ENCODE data around the gene HCST.
A peak's percentile ranks its signal among the peaks of the same experiment; 100 is the strongest.
"Not testable (repeated sequence)": the region's sequence is repeated elsewhere in the genome, so short reads cannot be mapped to it uniquely, and the experiment has no call there.

HCST gene

GRCh38 chr19:35882114-35882832 lies 20.1 kb upstream of the HCST start:
- DNase-seq: peak; percentile 92

- no peak for DNase-seq
Measured at GRCh38 chr19:35883882-35884281, 18.4 kb upstream of the HCST start.

GRCh38 chr19:35885225-35885738 lies 17.0 kb upstream of the HCST start:
- DNase-seq: no peak

- no peak for DNase-seq
Measured at GRCh38 chr19:35885904-35886303, 16.4 kb upstream of the HCST start.

- no peak for DNase-seq
Measured at GRCh38 chr19:35887197-35887596, 15.1 kb upstream of the HCST start.

- DNase-seq: no peak
Measured at GRCh38 chr19:35888398-35888797, 13.9 kb upstream of the HCST start.

GRCh38 chr19:35889370-35890112 lies 12.8 kb upstream of the HCST start:
- DNase-seq: no peak

- DNase-seq: no peak
Measured at GRCh38 chr19:35890113-35890650, 12.1 kb upstream of the HCST start.

- not testable (repeated sequence) for DNase-seq
Measured at GRCh38 chr19:35891819-35892218, 10.5 kb upstream of the HCST start.

GRCh38 chr19:35894342-35894741 lies 8.0 kb upstream of the HCST start:
- no peak for DNase-seq

- no peak for DNase-seq
Measured at GRCh38 chr19:35895911-35896642, 6.3 kb upstream of the HCST start.

GRCh38 chr19:35896643-35897040 lies 5.7 kb upstream of the HCST start:
- no peak for DNase-seq

GRCh38 chr19:35897706-35898451 lies 4.5 kb upstream of the HCST start:
- no peak for DNase-seq

GRCh38 chr19:35898499-35898809 lies 3.9 kb upstream of the HCST start:
- DNase-seq: no peak

GRCh38 chr19:35899547-35900214 lies 2.6 kb upstream of the HCST start:
- peak; percentile 75 for DNase-seq

GRCh38 chr19:35901055-35901644 lies 1.2 kb upstream of the HCST start:
- no peak for DNase-seq

GRCh38 chr19:35902870-35903475 lies 644 bp downstream of the HCST start:
- no peak for DNase-seq

- DNase-seq: peak; percentile 11
Measured at GRCh38 chr19:35903550-35904179, 1.3 kb downstream of the HCST start.

- no peak for DNase-seq
Measured at GRCh38 chr19:35904311-35905068, 2.2 kb downstream of the HCST start.

GRCh38 chr19:35905178-35905727 lies 2.9 kb downstream of the HCST start:
- no peak for DNase-seq

Data from NCI-H2171 treated with DMSO at 0.1 percent for 48 hours (cell line).